Liver (tissue), 9 donors: ENCODE results near the gene GRIA1. TPM values are rescaled to one million over a fixed set of nuclear protein-coding genes. Genes with fewer than 3 reads are reported as not detected.

Source experiments
- DNase-seq: peaks from one replicate; pipeline ENCODE4 v3.0.0-alpha.2; 2017; ENCODE audit warnings: low spot score
- H3K27ac ChIP-seq, 2 donors: one replicate each; pipeline ENCODE4 v1.7.0; 2013; ENCODE audit warnings: inconsistent platforms in 2 of 2, low read length in 2 of 2, control low read depth in 1 of 2, low read depth in 1 of 2, mild to moderate bottlenecking in 1 of 2
- H3K27me3 ChIP-seq, 4 donors: one replicate each; pipeline versions ENCODE4 v1.6.1 to v1.7.0; 2013; ENCODE audit warnings: low read length in 3 of 4, inconsistent platforms in 1 of 4, mild to moderate bottlenecking in 1 of 4, moderate library complexity in 1 of 4; ENCODE audit not compliant: control insufficient read depth in 4 of 4, insufficient read depth in 4 of 4
- H3K36me3 ChIP-seq, 4 donors: one replicate each; pipeline versions ENCODE4 v1.6.1 to v1.7.0; 2013; ENCODE audit warnings: low read length in 3 of 4, mild to moderate bottlenecking in 3 of 4, low read depth in 1 of 4, moderate library complexity in 1 of 4; ENCODE audit not compliant: control insufficient read depth in 4 of 4, insufficient read depth in 3 of 4
- H3K4me1 ChIP-seq, 4 donors: one replicate each; pipeline versions ENCODE4 v1.6.1 to v1.7.0; 2013; ENCODE audit warnings: low read length in 3 of 4, mild to moderate bottlenecking in 3 of 4, moderate library complexity in 1 of 4; ENCODE audit not compliant: control insufficient read depth in 4 of 4, insufficient read depth in 4 of 4
- H3K4me3 ChIP-seq, 3 donors: one replicate each; pipeline versions ENCODE4 v1.6.1 to v1.7.0; 2013; ENCODE audit warnings: low read length in 3 of 3, control low read depth in 1 of 3, low read depth in 1 of 3, mild to moderate bottlenecking in 1 of 3
- H3K9ac ChIP-seq, 2 donors: one replicate each; pipeline ENCODE4 v1.7.0; 2013; ENCODE audit warnings: low read length in 2 of 2, mild to moderate bottlenecking in 2 of 2, moderate library complexity in 2 of 2, control low read depth in 1 of 2, low read depth in 1 of 2
- H3K9me3 ChIP-seq, 4 donors: one replicate each; pipeline versions ENCODE4 v1.6.1 to v1.7.0; 2013; ENCODE audit warnings: low read length in 3 of 4; ENCODE audit not compliant: control insufficient read depth in 4 of 4
- FOXA2 ChIP-seq: IDR thresholded peaks from 2 replicates; pipeline ENCODE4 v1.6.1; 2016; ENCODE audit warnings: antibody characterized with exemption
- GABPA ChIP-seq, 2 donors: IDR thresholded peaks in 1 of 2; conservative IDR thresholded peaks in 1 of 2; 2 replicates each; pipeline ENCODE4 v1.6.1; 2016; ENCODE audit warnings: antibody characterized with exemption in 2 of 2, mild to moderate bottlenecking in 1 of 2, moderate library complexity in 1 of 2
- HNF4A ChIP-seq, 2 donors: conservative IDR thresholded peaks; 2 replicates each; pipeline ENCODE4 v1.6.1; 2016; ENCODE audit warnings: antibody characterized with exemption in 2 of 2, mild to moderate bottlenecking in 2 of 2
- HNF4G ChIP-seq: IDR thresholded peaks from 2 replicates; pipeline ENCODE4 v1.6.1; 2016; ENCODE audit warnings: antibody characterized with exemption
- JUND ChIP-seq, 2 donors: IDR thresholded peaks; 2 replicates each; pipeline ENCODE4 v1.6.1; 2016; ENCODE audit warnings: antibody characterized with exemption in 2 of 2
- NR2F2 ChIP-seq: IDR thresholded peaks from 2 replicates; pipeline ENCODE4 v1.6.1; 2016; ENCODE audit warnings: antibody characterized with exemption
- RAD21 ChIP-seq, 2 donors: IDR thresholded peaks; 2 replicates each; pipeline ENCODE4 v1.6.1; 2016; ENCODE audit warnings: antibody characterized with exemption in 2 of 2, mild to moderate bottlenecking in 2 of 2
- RXRA ChIP-seq, 2 donors: IDR thresholded peaks; 2 replicates each; pipeline ENCODE4 v1.6.1; 2017 to 2018; ENCODE audit warnings: antibody characterized with exemption in 2 of 2, mild to moderate bottlenecking in 1 of 2
- SP1 ChIP-seq: IDR thresholded peaks from 2 replicates; pipeline ENCODE4 v1.6.1; 2018; ENCODE audit warnings: antibody characterized with exemption, mild to moderate bottlenecking
- TAF1 ChIP-seq: conservative IDR thresholded peaks from 2 replicates; pipeline ENCODE4 v1.6.1; 2016; ENCODE audit warnings: antibody characterized with exemption, mild to moderate bottlenecking
- YY1 ChIP-seq: IDR thresholded peaks from 2 replicates; pipeline ENCODE4 v1.6.1; 2016; ENCODE audit warnings: antibody characterized with exemption, mild to moderate bottlenecking
- WGBS: extraction: QIAGEN DNeasy Blood & Tissue Kit; methylation state at CpG from one replicate; pipeline ENCODE4 v1.1.7; 2013; 5-methylcytosine and 5-hydroxymethylcytosine counted together
- polyA plus RNA-seq, 2 donors: library from polyadenylated mRNA; stranded (reverse) in 1 of 2; unstranded in 1 of 2; fragments of 200-250 nt in 1 of 2; fragments of >200 nt in 1 of 2; fragmentation: Nextera tagmentation in 1 of 2; extraction: Ambion mirVana in 1 of 2; gene quantifications; one replicate each; pipeline versions ENCODE4 v1.2.1 to v1.2.3, GENCODE V29; 2013 to 2015
- total RNA-seq, 2 donors: library from RNA; depleted of rRNA; stranded (reverse); fragments of >200 nt; gene quantifications; one replicate each; pipeline ENCODE4 v1.2.3, GENCODE V29; 2014
- TF ChIP-seq, protein P1 (sequence below): fragments of 150-350 bp; IDR thresholded peaks from 2 replicates; pipeline ENCODE4 v1.5.1; 2017; ENCODE audit warnings: improper control_type of control experiment, low read depth, low read length; ENCODE audit not compliant: missing input control
- TF ChIP-seq, protein P2 (sequence below): IDR thresholded peaks from 2 replicates; pipeline ENCODE4 v1.6.1; 2016; ENCODE audit warnings: antibody characterized with exemption, mild to moderate bottlenecking
- TF ChIP-seq, protein P3 (sequence below): IDR thresholded peaks from 2 replicates; pipeline ENCODE4 v1.6.1; 2016; ENCODE audit warnings: antibody characterized with exemption
- TF ChIP-seq, protein P4 (sequence below): IDR thresholded peaks from 2 replicates; pipeline ENCODE4 v1.6.1; 2016; ENCODE audit warnings: antibody characterized with exemption
- TF ChIP-seq, protein P5 (sequence below): IDR thresholded peaks from 2 replicates; pipeline ENCODE4 v1.6.1; 2016; ENCODE audit warnings: antibody characterized with exemption
- donor health status: healthy.
- donor health status: healthy.
- donor health status: healthy.
- donor health status: healthy.
- donor health status: healthy.

GRIA1 gene
- total and polyA plus RNA-seq, 4 donors: 0.08 TPM; not detected in 3

DNA sequence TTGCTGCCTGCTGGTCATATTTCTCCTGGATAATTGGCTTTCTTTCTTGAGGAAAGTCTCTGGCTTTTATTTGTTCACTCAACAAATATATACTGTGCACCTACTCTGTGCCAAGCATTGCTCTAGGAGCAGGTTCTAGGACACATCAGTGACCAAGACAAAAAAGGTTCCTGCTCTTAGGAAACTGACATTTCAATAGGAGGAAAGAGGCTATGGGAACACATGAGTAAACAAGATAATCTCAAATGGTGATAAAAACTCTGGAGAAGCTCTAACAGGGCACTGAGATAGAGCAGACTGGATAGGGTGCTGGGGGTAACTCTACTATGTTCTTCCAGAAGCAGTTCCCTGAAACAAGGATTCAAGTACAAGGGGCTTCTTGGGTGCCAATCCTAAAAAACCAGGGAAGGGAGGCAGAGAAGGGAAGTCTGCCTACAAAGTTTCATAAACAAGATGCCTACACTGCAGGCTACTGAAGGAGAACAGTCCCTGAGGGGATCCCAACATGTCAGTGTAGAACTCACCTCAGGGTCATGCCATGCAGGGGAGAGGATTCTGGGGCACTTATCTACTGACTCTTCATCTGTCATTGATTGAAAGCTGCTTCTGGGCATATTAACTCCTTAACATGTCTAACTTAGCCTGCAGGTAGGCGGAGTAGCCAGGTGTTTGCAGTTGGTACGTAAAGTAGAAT lies 181.3 kb downstream of the GRIA1 start:
- 94% methylated on average over 2 of the region's 2 CpGs for WGBS
- no peaks in the 10 kb centered on the region for H3K9me3 ChIP-seq
- H3K36me3 ChIP-seq: no peaks in the 10 kb centered on the region
- no peak overlapping the region for H3K9ac ChIP-seq
- H3K4me3 ChIP-seq: no peak overlapping the region
- no peak overlapping the region for H3K27ac ChIP-seq
- peaks cover 0 to 4% (median 0%) of the 10 kb centered on the region in 4 donors for H3K27me3 ChIP-seq
- no peak for DNase-seq
- no peaks in the 10 kb centered on the region for H3K4me1 ChIP-seq
- no peak for TF ChIP-seq FOXA2
- TF ChIP-seq, protein P1, sequence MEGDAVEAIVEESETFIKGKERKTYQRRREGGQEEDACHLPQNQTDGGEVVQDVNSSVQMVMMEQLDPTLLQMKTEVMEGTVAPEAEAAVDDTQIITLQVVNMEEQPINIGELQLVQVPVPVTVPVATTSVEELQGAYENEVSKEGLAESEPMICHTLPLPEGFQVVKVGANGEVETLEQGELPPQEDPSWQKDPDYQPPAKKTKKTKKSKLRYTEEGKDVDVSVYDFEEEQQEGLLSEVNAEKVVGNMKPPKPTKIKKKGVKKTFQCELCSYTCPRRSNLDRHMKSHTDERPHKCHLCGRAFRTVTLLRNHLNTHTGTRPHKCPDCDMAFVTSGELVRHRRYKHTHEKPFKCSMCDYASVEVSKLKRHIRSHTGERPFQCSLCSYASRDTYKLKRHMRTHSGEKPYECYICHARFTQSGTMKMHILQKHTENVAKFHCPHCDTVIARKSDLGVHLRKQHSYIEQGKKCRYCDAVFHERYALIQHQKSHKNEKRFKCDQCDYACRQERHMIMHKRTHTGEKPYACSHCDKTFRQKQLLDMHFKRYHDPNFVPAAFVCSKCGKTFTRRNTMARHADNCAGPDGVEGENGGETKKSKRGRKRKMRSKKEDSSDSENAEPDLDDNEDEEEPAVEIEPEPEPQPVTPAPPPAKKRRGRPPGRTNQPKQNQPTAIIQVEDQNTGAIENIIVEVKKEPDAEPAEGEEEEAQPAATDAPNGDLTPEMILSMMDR: no peak
- TF ChIP-seq NR2F2: no peak
- TF ChIP-seq TAF1: no peak
- TF ChIP-seq JUND (IDR thresholded peaks at IDR 0.05): no peak
- TF ChIP-seq RAD21 (IDR thresholded peaks at IDR 0.05): no peak
- TF ChIP-seq HNF4G: no peak
- no peak for TF ChIP-seq YY1
- no peak for TF ChIP-seq SP1
- TF ChIP-seq, protein P2, sequence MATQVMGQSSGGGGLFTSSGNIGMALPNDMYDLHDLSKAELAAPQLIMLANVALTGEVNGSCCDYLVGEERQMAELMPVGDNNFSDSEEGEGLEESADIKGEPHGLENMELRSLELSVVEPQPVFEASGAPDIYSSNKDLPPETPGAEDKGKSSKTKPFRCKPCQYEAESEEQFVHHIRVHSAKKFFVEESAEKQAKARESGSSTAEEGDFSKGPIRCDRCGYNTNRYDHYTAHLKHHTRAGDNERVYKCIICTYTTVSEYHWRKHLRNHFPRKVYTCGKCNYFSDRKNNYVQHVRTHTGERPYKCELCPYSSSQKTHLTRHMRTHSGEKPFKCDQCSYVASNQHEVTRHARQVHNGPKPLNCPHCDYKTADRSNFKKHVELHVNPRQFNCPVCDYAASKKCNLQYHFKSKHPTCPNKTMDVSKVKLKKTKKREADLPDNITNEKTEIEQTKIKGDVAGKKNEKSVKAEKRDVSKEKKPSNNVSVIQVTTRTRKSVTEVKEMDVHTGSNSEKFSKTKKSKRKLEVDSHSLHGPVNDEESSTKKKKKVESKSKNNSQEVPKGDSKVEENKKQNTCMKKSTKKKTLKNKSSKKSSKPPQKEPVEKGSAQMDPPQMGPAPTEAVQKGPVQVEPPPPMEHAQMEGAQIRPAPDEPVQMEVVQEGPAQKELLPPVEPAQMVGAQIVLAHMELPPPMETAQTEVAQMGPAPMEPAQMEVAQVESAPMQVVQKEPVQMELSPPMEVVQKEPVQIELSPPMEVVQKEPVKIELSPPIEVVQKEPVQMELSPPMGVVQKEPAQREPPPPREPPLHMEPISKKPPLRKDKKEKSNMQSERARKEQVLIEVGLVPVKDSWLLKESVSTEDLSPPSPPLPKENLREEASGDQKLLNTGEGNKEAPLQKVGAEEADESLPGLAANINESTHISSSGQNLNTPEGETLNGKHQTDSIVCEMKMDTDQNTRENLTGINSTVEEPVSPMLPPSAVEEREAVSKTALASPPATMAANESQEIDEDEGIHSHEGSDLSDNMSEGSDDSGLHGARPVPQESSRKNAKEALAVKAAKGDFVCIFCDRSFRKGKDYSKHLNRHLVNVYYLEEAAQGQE: no peak
- TF ChIP-seq HNF4A (conservative IDR thresholded peaks at IDR 0.05): no peak
- no peak for TF ChIP-seq RXRA (IDR thresholded peaks at IDR 0.05)
- TF ChIP-seq, protein P3, sequence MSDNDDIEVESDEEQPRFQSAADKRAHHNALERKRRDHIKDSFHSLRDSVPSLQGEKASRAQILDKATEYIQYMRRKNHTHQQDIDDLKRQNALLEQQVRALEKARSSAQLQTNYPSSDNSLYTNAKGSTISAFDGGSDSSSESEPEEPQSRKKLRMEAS: no peak
- TF ChIP-seq GABPA (IDR thresholded peaks at IDR 0.05 in 1 of 2, conservative IDR thresholded peaks at IDR 0.05 in 1 of 2): no peak

DNA sequence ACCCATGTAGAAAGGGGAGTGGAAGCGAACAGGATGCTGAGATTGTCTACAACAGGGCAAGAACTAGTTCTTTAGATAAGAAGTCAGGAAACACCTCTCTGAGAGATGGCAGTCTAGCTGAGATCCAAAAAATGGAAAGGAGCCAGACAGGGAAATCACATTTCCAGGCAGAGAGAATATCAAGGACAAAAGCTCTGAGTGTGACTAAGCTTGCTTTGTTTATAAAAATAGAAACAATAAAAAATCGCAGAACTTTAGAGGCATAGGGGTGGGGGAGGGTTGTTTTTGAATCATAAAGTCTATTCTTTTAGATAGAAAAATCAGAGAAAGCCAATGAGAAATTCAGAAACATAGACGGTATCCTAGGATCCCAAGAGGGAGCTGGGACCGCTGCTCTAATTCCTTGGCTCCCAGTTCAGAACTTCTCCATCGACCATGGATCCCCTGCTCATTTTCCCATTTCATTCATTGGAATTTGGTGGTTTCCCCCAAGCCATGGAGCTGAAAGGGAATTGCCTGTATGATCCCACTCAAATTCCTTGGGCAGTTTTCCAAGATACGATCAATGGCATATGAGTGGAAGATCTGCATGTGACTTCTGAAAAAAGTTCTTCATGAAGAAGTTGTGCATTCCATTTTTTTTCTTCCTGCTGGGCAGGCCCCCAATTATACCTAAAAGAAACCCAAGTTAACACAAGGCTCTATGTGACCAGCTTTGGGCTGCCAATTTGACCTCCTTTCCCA lies 182.0 kb downstream of the GRIA1 start:
- Histone ChIP-seq H3K27ac (no peak overlapping the region), H3K27me3 (peaks cover 0 to 4% (median 0%) of the 10 kb centered on the region in 4 donors)
- DNase-seq: no peak

More for the DNA sequence above, 182.0 kb downstream of the GRIA1 start:
- Histone ChIP-seq H3K36me3 (no peaks in the 10 kb centered on the region), H3K4me1 (no peaks in the 10 kb centered on the region), H3K4me3 (no peak overlapping the region), H3K9me3 (no peaks in the 10 kb centered on the region), H3K9ac (no peak overlapping the region)
- WGBS: 83% methylated on average over 6 of the region's 6 CpGs
- TF ChIP-seq FOXA2 (no peak), SP1 (no peak), TAF1 (no peak), YY1 (no peak), GABPA (IDR thresholded peaks at IDR 0.05 in 1 of 2, conservative IDR thresholded peaks at IDR 0.05 in 1 of 2) (no peak)
- TF ChIP-seq, protein P4, sequence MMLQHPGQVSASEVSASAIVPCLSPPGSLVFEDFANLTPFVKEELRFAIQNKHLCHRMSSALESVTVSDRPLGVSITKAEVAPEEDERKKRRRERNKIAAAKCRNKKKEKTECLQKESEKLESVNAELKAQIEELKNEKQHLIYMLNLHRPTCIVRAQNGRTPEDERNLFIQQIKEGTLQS: no peak
- TF ChIP-seq, protein P1: no peak
- TF ChIP-seq, protein P5, sequence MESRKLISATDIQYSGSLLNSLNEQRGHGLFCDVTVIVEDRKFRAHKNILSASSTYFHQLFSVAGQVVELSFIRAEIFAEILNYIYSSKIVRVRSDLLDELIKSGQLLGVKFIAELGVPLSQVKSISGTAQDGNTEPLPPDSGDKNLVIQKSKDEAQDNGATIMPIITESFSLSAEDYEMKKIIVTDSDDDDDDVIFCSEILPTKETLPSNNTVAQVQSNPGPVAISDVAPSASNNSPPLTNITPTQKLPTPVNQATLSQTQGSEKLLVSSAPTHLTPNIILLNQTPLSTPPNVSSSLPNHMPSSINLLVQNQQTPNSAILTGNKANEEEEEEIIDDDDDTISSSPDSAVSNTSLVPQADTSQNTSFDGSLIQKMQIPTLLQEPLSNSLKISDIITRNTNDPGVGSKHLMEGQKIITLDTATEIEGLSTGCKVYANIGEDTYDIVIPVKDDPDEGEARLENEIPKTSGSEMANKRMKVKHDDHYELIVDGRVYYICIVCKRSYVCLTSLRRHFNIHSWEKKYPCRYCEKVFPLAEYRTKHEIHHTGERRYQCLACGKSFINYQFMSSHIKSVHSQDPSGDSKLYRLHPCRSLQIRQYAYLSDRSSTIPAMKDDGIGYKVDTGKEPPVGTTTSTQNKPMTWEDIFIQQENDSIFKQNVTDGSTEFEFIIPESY: no peak
